ENCODE results near the gene GTF2F2.

GTF2F2 gene

DNA sequence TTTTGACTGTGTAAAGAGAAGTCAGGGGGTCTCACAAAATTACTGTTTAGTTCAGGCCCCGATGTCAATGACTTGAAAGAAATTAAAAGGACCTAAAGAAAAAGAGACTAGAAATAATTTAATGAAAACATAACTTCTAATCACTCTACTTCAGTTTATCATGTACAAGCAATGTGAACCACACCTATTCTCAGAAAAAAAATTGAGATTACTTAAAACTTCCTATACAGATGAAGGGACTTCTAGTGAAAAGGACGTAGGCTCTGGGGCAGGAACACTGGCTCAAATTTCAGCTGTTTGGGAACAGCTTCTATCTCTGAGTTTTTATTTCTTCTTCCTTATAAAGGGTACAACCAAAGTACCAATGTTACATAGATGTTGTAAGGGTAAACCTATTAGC lies 182.7 kb downstream of the GTF2F2 start:
- TF ChIP-seq, protein P1, sequence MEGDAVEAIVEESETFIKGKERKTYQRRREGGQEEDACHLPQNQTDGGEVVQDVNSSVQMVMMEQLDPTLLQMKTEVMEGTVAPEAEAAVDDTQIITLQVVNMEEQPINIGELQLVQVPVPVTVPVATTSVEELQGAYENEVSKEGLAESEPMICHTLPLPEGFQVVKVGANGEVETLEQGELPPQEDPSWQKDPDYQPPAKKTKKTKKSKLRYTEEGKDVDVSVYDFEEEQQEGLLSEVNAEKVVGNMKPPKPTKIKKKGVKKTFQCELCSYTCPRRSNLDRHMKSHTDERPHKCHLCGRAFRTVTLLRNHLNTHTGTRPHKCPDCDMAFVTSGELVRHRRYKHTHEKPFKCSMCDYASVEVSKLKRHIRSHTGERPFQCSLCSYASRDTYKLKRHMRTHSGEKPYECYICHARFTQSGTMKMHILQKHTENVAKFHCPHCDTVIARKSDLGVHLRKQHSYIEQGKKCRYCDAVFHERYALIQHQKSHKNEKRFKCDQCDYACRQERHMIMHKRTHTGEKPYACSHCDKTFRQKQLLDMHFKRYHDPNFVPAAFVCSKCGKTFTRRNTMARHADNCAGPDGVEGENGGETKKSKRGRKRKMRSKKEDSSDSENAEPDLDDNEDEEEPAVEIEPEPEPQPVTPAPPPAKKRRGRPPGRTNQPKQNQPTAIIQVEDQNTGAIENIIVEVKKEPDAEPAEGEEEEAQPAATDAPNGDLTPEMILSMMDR (IDR thresholded peaks at IDR 0.05; ENCODE audit: extremely low read depth, missing control alignments) = no peak
- no peak for DNase-seq (ENCODE audit: low spot score)

GRCh38 chr13:45303866-45304265 lies 183.6 kb downstream of the GTF2F2 start:
- TF ChIP-seq, protein P1 (IDR thresholded peaks at IDR 0.05; ENCODE audit: extremely low read depth, missing control alignments) = no peak
- no peak for DNase-seq (ENCODE audit: low spot score)

- DNase-seq (ENCODE audit: low spot score) = no peak
These were observed 184.8 kb downstream of the GTF2F2 start for GRCh38 chr13:45305079-45305478.

DNA sequence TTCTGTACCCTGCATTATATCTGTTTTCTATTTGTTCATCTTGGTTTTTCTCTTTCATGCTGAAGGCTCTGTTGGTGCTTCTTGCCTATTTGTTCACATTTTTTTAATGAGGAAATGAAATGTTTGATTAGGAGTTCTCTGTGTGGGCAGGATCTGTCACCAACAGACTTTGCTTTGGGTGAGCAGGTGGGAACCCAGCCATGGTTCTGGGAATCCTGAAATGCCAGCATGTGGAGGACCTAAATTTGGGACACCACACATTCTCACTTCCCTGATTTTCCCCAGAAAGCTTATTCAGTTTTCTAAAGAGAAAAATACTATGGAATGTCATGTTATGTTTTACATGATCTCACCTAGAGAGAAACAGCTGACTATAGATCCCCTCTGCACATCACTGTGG lies 186.7 kb downstream of the GTF2F2 start:
- DNase-seq (ENCODE audit: low spot score) = no peak
- TF ChIP-seq, protein P1 (IDR thresholded peaks at IDR 0.05; ENCODE audit: extremely low read depth, missing control alignments) = no peak

More at GRCh38 chr13:45305079-45305478, 184.8 kb downstream of the GTF2F2 start:
- TF ChIP-seq, protein P1 (IDR thresholded peaks at IDR 0.05; ENCODE audit: extremely low read depth, missing control alignments) = no peak

GRCh38 chr13:45310341-45311131 lies 190.2 kb downstream of the GTF2F2 start:
- no peak for DNase-seq (ENCODE audit: low spot score)
- TF ChIP-seq, protein P1 (IDR thresholded peaks at IDR 0.05; ENCODE audit: extremely low read depth, missing control alignments) = no peak

DNA sequence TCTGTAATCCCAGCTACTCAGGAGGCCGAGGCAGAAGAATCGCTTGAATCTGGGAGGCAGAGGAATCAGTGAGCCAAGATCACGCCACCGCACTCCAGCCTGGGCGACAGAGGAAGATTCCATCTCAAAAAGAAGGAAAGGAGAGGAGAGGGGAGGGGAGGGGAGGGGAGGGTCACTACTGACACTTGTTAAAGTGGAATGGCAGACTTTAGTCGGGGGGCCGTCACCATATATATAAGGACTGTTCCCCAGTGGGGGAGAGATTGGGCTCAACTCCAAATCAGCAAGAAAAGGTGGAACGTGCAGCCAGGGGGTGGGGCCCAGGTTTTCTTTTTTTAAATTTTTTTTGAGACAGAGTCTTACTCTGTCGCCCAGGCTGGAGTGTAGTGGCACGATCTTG lies 194.5 kb downstream of the GTF2F2 start:
- TF ChIP-seq, protein P1 (IDR thresholded peaks at IDR 0.05; ENCODE audit: extremely low read depth, missing control alignments) = no peak
- no peak for DNase-seq (ENCODE audit: low spot score)

- no peak for DNase-seq (ENCODE audit: low spot score)
- TF ChIP-seq, protein P1 (IDR thresholded peaks at IDR 0.05; ENCODE audit: extremely low read depth, missing control alignments) = no peak
These were observed 195.3 kb downstream of the GTF2F2 start for GRCh38 chr13:45315520-45316167.

Data from GM20000 (cell line).